ENCODE measurements around the gene ASCC3.
"Not testable (repeated sequence)": the region's sequence is repeated elsewhere in the genome, so short reads cannot be mapped to it uniquely, and the experiment has no call there.

The ASCC3 gene

GRCh38 chr6:100890646-100891045 lies 9.5 kb upstream of the ASCC3 start:
- DNase-seq (ENCODE audit: low read depth in 2 of 3, low spot score in 1 of 3), result not testable (repeated sequence)

- DNase-seq (ENCODE audit: low read depth in 2 of 3, low spot score in 1 of 3), result no peak
Measured at GRCh38 chr6:100889351-100889750, 8.2 kb upstream of the ASCC3 start.

- no peak for DNase-seq (ENCODE audit: low read depth in 2 of 3, low spot score in 1 of 3)
Measured at GRCh38 chr6:100886076-100886475, 4.9 kb upstream of the ASCC3 start.

DNA sequence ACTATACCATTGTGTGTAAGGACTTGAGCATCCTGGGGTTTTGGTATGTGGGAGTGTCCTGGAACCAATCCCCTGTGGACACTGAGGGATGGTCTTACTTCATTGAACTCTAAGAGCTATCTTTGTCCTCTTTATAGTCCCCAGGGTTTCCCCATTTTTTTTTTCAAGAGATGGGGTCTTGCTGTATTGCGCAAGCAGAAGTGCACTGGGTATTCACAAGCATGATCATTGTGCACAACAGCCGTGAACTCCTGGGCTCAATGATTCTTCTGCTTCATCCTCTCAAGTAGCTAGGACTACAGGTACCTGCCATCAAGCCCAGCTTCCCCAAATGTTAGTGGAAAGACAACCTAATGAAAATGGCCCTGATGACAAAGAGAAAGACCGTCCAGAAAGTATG lies 2.2 kb upstream of the ASCC3 start:
- DNase-seq (ENCODE audit: low read depth in 2 of 3, low spot score in 1 of 3), result no peak

- DNase-seq (ENCODE audit: low read depth in 2 of 3, low spot score in 1 of 3), result no peak
Measured at GRCh38 chr6:100881707-100882040, 545 bp upstream of the ASCC3 start.

GRCh38 chr6:100880149-100880852 lies 828 bp downstream of the ASCC3 start:
- no peak for DNase-seq (ENCODE audit: low read depth in 2 of 3, low spot score in 1 of 3)

GRCh38 chr6:100879317-100879716 lies 1.8 kb downstream of the ASCC3 start:
- DNase-seq (ENCODE audit: low read depth in 2 of 3, low spot score in 1 of 3), result no peak

DNA sequence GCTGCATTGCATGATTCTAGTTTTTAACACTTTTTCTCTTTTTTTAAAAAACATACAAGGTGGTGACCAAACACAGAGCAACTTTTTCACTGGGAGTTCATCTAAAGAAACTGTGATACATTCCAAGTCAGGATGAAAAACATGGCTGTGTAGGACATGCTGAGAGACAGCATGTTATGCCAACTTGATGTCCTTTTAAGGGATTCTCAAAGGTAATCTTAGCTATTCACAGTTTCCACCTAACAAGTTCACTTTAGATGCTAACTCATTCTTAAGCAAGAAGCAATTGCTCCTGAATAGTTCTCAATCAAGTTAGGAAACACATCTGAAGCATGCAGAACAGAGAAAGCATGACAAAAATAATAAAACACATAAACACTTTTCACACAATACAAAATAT lies 3.3 kb downstream of the ASCC3 start:
- DNase-seq (ENCODE audit: low read depth in 2 of 3, low spot score in 1 of 3), result no peak

DNA sequence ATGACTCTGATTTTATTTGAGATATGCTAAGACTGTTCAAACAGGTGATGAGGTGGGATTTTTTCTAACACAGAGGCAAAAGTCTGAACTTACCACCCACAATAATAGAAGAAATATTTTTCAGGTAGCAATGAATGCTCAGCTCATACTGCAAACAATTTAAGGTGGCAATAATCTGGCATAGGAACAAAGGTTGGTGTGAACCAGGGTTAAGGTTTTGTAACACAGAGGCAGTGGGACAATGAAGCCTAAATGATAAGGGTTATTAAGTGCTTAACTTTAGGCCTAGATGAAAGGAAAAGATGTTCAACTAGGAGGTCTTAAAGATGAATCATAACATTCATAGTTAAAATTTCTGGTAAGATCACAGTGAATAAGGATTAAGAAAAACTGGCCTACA lies 4.9 kb downstream of the ASCC3 start:
- no peak for DNase-seq (ENCODE audit: low read depth in 2 of 3, low spot score in 1 of 3)

DNA sequence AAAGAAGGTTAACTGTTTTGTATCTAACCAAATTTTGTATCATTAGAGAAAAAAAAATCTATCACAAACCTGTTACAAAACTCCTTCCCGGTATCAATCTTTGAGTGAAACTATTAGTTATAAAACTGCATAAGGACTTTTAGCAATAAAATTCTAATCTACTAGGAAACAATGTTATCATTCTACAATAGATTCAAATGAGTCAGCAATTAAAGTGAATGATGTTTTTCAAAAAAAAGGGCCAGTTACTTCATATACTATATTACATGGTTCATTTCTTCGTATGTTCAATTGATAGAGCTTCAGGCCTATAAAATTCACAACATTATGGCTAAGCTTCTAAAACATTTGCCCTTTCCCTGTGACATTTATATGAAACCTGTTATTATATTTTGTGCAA lies 15.6 kb downstream of the ASCC3 start:
- DNase-seq (ENCODE audit: low read depth in 2 of 3, low spot score in 1 of 3), result no peak

DNA sequence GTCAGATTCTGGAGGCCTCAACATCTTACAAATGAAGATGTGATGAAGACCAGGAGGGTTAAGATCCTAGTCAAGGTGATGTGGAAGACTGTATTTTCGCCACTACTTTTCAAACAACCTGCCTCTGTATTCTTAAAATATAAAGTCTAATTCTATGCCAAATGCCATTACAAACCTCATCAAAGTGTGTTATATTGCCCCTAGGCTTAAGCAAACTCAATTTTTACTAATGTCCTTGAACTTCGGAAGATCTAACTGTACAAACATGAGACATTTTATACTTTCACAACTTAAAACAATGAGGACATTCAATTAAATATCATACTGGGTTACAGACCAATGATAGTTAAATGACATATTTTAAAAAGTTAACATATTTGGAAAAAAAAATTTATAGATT lies 19.1 kb downstream of the ASCC3 start:
- DNase-seq (ENCODE audit: low read depth in 2 of 3, low spot score in 1 of 3), result no peak

DNA sequence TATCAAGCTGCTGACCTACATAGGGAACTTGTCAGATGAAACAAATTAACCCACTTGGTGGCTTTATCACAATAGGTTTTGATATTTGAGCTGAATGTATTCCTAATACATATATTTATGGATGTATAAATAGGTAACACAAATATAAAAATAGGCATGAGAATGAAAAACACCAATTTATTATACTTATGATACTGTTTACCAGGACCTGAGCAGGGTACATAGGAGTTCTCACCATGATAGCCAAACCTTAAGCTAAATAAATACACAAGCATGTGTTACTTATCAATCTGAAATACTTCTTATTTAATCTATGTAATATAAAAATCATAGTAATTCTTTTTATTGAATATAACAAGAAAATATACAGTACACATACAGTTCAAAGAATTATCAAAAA lies 25.0 kb downstream of the ASCC3 start:
- no peak for DNase-seq (ENCODE audit: low read depth in 2 of 3, low spot score in 1 of 3)

- DNase-seq (ENCODE audit: low read depth in 2 of 3, low spot score in 1 of 3), result no peak
Measured at GRCh38 chr6:100851819-100852218, 29.3 kb downstream of the ASCC3 start.

GRCh38 chr6:100850174-100850573 lies 31.0 kb downstream of the ASCC3 start:
- DNase-seq (ENCODE audit: low read depth in 2 of 3, low spot score in 1 of 3), result no peak

DNA sequence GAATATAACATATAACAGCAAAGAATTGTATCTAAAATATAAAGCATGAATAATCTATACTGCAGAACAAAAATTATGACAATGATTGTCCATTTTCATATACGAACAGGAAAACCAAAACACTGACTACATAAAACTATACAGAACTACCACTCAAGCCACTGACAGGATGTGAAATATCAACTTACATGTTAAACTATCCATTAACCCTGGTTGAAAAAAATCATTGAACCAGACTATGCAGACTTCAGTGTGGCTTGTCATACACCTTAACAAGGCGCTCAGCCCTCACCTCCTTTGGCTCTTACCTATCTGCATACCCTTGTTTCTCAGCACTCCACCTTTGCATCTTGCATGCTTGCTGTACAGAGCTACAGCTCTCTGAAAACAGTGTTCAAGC lies 34.9 kb downstream of the ASCC3 start:
- no peak for DNase-seq (ENCODE audit: low read depth in 2 of 3, low spot score in 1 of 3)

GRCh38 chr6:100845676-100846075 lies 35.5 kb downstream of the ASCC3 start:
- no peak for DNase-seq (ENCODE audit: low read depth in 2 of 3, low spot score in 1 of 3)

DNA sequence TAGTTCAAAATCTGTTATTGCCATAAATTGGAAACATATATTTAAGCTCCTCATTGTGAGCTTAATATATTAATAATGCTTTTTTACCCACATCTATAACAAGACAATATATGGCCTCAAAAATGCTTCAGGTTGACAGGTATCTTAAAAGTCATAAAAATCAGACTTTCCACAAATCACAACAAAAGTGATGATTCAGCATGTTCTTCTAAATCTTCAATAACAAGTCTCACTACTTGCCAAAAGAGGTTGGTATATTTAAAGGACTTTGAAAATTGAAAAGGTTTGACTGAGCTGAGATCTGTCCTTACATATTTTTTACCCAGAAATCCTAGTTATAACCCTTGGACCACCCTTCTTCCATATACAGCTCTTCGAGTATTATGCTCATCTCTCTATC lies 41.7 kb downstream of the ASCC3 start:
- DNase-seq (ENCODE audit: low read depth in 2 of 3, low spot score in 1 of 3), result no peak

DNA sequence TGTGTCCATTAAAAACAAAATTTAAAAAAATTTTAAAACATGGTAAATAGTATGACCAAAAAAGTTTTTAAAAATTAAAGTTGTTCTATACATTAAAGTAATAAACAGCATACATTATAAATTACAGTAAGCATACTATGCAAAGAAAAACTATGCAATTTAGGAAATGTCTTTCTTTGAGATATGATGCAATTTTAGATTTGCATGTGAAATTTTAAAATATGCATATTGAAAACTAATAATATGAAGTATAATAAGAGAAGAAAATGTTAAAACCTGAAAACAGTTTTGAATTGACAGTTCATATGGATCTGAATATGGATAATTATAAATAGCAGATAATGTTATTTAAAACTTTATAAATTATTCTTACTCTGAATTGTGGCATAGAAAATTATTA lies 43.1 kb downstream of the ASCC3 start:
- no peak for DNase-seq (ENCODE audit: low read depth in 2 of 3, low spot score in 1 of 3)

GRCh38 chr6:100833972-100834574 lies 47.1 kb downstream of the ASCC3 start:
- no peak for DNase-seq (ENCODE audit: low read depth in 2 of 3, low spot score in 1 of 3)

DNA sequence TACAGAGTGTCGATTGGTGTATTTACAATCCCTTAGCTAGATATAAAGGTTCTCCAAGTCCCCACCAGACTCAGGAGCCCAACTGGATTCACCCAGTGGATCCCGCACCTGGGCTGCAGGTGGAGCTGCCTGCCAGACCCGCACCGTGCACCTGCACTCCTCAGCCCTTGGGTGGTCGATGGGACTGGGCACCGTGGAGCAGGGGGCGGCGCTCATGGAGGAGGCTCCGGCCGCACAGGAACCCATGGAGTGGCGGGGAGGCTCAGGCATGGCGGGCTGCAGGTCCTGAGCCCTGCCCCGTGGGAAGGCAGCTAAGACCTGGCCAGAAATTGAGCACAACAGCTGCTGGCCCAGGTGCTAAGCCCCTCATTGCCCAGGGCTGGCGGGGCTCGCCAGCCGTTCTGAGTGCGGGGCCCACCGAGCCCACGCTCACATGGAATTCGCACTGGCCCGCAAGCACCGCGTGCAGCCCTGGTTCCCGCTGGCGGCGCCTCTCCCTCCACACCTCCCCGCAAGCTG lies 52.0 kb downstream of the ASCC3 start:
- not testable (repeated sequence) for DNase-seq (ENCODE audit: low read depth in 2 of 3, low spot score in 1 of 3)

- DNase-seq (ENCODE audit: low read depth in 2 of 3, low spot score in 1 of 3), result no peak
Measured at GRCh38 chr6:100823041-100823440, 58.1 kb downstream of the ASCC3 start.

- DNase-seq (ENCODE audit: low read depth in 2 of 3, low spot score in 1 of 3), result no peak
Measured at GRCh38 chr6:100818066-100818465, 63.1 kb downstream of the ASCC3 start.

DNA sequence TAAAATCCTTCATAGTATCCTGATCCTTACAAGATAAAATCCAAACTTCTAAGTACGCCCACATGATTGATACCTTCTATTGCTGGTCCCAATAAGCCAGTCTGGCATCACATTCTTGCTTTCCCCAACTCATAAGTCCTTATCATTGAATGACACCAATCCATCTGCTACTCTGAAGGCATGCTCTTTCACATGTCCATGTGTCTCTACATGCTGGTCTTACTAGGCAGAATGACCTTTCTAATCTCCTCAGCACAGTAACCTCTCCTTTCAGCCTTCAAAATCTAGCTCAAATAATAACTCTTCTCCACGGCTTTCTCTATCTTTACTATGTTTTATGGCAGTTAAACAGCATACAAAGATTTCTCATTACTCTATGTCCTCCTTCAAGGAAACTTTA lies 71.1 kb downstream of the ASCC3 start:
- DNase-seq (ENCODE audit: low read depth in 2 of 3, low spot score in 1 of 3), result no peak
